Gastrocnemius medialis (tissue), 4 donors: Measurements from ENCODE around the gene UNG. TPM values are rescaled to one million over a fixed set of nuclear protein-coding genes. Genes with fewer than 3 reads are reported as not detected.

Experiments
- ATAC-seq, 2 donors: fragments of 150-250 bp; one replicate each; pipeline ENCODE4 v1.9.1; 2016
- DNase-seq, 2 donors: peaks; one replicate each; pipeline ENCODE4 v3.0.0-alpha.2; 2019
- H3K27ac ChIP-seq, 4 donors: fragments of 200-600 bp; sonication (generic); 1 replicate in 1 of 4; 2 replicates in 3 of 4; pipeline ENCODE4 v1.5.1; 2016 to 2018; ENCODE audit warnings: mild to moderate bottlenecking in 2 of 4, moderate library complexity in 1 of 4
- H3K27me3 ChIP-seq, 3 donors: fragments of 200-600 bp; sonication (generic) in 2 of 3; 1 replicate in 1 of 3; 2 replicates in 2 of 3; pipeline versions ENCODE4 v1.5.1 to v1.6.0; 2016 to 2019; ENCODE audit warnings: mild to moderate bottlenecking in 1 of 3, moderate library complexity in 1 of 3
- H3K36me3 ChIP-seq, 2 donors: fragments of 200-600 bp; sonication (generic) in 1 of 2; one replicate each; pipeline ENCODE4 v1.5.1; 2017 to 2018
- H3K4me1 ChIP-seq, 2 donors: fragments of 200-600 bp; sonication (generic) in 1 of 2; one replicate each; pipeline ENCODE4 v1.5.1; 2016 to 2017; ENCODE audit warnings: mild to moderate bottlenecking in 2 of 2
- H3K4me3 ChIP-seq, 4 donors: fragments of 200-600 bp; sonication (generic) in 3 of 4; 1 replicate in 1 of 4; 2 replicates in 3 of 4; pipeline ENCODE4 v1.5.1; 2016 to 2019; ENCODE audit warnings: mild to moderate bottlenecking in 2 of 4
- H3K9me3 ChIP-seq, 3 donors: fragments of 200-600 bp; sonication (generic) in 2 of 3; 1 replicate in 1 of 3; 2 replicates in 2 of 3; pipeline ENCODE4 v1.5.1; 2016 to 2019
- POLR2A ChIP-seq, 2 donors: fragments of 450-650 bp; IDR thresholded peaks; one replicate each; pipeline ENCODE4 v1.6.1; 2017; ENCODE audit warnings: antibody characterized with exemption in 2 of 2, mild to moderate bottlenecking in 2 of 2, moderate library complexity in 2 of 2
- in situ Hi-C, 4 donors: fragments of 200-750 bp; cut with MboI; loops; one replicate each; pipeline versions ENCODE4 v1.15.0 to v1.8.0; 2017; ENCODE audit warnings: low sequenced_read_pairs in 4 of 4
- intact Hi-C: fragments of 100-400 bp; cut with DNase I; formaldehyde crosslinking; loops from one replicate; pipeline ENCODE4 v1.15.1; 2023; ENCODE audit warnings: low total_unique reads
- total RNA-seq, 4 donors: library from RNA; depleted of rRNA; stranded (reverse); fragments of >200 nt; gene quantifications; one replicate each; pipeline versions ENCODE4 v1.1.0 to v1.2.3, GENCODE V29; 2016
- TF ChIP-seq, protein P1 (sequence below), 5 experiments: fragments of 450-650 bp in 3 of 5; fragments of 200-600 bp in 2 of 5; sonication (generic) in 2 of 5; IDR thresholded peaks in 4 of 5; conservative IDR thresholded peaks in 1 of 5; 1 replicate in 4 of 5; 2 replicates in 1 of 5; pipeline ENCODE4 v1.5.1; 2016 to 2019; ENCODE audit warnings: antibody characterized with exemption in 5 of 5, mild to moderate bottlenecking in 3 of 5, moderate library complexity in 3 of 5

UNG gene
- total RNA-seq, 4 donors from 2014 or later: 38.7 to 45.3 (median 42.3) TPM

DNA sequence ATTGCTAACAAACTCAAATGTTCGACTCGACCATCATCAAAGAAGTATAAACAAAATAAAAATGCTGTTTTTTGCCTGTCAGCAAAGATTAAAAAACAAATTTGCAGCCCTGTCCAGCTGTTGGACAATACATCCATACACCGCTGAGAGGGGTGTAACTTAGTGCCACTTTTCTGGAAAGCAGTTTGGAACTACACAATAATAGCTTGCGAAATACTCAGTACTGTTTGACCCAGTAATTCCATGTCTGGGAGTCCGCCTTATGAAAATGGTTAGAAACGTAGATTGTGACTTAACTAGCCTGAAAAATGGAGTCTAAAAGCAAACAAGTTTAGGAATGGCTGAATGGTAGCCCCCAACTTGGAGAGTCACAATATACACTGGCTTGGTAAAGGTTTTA lies 38.6 kb upstream of the UNG start:
- DNase-seq: no peak
- Histone ChIP-seq H3K9me3 (no peaks in the 10 kb centered on the region), H3K4me3 (no peak overlapping the region), H3K36me3 (peaks cover 0 to 33% of the 10 kb centered on the region in 2 donors), H3K4me1 (peaks cover 8 to 9% of the 10 kb centered on the region in 2 donors), H3K27ac (no peak overlapping the region), H3K27me3 (no peaks in the 10 kb centered on the region)
- intact Hi-C loops: no loop called here
- ATAC-seq: no peak
- in situ Hi-C loops: no loop called here
- TF ChIP-seq POLR2A (IDR thresholded peaks at IDR 0.05): no peak
- TF ChIP-seq, protein P1, sequence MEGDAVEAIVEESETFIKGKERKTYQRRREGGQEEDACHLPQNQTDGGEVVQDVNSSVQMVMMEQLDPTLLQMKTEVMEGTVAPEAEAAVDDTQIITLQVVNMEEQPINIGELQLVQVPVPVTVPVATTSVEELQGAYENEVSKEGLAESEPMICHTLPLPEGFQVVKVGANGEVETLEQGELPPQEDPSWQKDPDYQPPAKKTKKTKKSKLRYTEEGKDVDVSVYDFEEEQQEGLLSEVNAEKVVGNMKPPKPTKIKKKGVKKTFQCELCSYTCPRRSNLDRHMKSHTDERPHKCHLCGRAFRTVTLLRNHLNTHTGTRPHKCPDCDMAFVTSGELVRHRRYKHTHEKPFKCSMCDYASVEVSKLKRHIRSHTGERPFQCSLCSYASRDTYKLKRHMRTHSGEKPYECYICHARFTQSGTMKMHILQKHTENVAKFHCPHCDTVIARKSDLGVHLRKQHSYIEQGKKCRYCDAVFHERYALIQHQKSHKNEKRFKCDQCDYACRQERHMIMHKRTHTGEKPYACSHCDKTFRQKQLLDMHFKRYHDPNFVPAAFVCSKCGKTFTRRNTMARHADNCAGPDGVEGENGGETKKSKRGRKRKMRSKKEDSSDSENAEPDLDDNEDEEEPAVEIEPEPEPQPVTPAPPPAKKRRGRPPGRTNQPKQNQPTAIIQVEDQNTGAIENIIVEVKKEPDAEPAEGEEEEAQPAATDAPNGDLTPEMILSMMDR (IDR thresholded peaks at IDR 0.05 in 4 of 5, conservative IDR thresholded peaks at IDR 0.05 in 1 of 5): no peak

DNA sequence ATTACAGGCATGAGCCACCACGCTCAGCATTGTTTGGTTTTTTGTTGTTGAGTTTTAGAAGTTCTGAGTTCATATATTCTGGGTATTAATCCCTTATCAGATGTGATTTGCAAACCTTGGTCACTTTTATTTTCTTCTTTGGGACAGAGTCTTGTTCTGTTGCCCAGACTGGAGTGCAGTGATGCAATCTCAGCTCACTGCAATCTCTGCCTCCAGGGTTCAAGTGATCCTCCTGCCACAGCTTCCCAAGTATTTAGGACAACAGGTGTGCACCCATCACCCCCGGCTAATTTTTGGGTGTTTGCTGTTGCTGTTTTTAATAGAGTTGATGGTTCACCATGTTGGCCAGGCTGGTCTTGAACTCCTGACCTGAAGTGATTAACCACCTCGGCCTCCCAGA lies 33.3 kb upstream of the UNG start:
- no peaks in the 10 kb centered on the region for H3K9me3 ChIP-seq
- H3K27me3 ChIP-seq: no peaks in the 10 kb centered on the region
- ATAC-seq (no peak), DNase-seq (no peak)
- no peaks in the 10 kb centered on the region for H3K4me1 ChIP-seq
- peaks cover 0 to 37% of the 10 kb centered on the region in 2 donors for H3K36me3 ChIP-seq
- H3K4me3 ChIP-seq: no peak overlapping the region
- TF ChIP-seq POLR2A (IDR thresholded peaks at IDR 0.05): no peak
- TF ChIP-seq, protein P1 (IDR thresholded peaks at IDR 0.05 in 4 of 5, conservative IDR thresholded peaks at IDR 0.05 in 1 of 5): no peak
- H3K27ac ChIP-seq: no peak overlapping the region
- intact Hi-C loops: no loop called here
- in situ Hi-C loops: no loop called here

DNA sequence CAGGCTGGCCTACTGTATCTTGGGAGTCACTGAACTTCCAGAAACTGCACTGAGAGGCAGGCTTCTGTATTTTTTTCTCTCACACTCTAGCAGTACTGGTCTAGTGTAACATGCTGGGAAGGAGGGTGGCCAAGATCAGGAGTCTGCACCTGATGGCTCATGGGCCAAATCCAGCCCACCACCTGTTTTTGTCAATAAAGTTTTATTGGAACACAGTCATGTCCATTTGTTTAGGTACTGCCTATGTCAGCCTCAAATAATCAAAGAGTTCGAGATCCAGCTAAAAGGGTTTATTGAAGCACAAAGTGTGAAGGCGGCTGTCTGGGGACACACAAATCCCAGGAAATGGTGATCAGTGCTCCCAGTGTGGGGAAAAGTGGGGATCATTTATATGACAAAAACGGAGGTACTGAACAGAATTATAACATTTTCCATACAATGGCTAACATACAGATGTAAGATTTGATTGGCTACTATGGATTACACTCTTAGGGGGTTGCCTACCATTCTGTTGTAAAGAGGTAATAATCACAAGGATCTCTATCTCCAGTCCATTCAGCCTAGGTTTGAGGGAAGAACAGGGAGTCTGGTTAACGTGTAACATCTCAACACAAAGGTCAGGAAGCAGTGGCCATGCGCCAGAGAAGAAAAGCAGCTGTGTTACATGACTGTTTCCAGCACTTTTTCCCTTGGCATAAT lies 32.1 kb upstream of the UNG start:
- H3K27ac ChIP-seq: no peak overlapping the region
- intact Hi-C loops: no loop called here
- DNase-seq (no peak), ATAC-seq (no peak)
- TF ChIP-seq POLR2A (IDR thresholded peaks at IDR 0.05): no peak
- TF ChIP-seq, protein P1 (IDR thresholded peaks at IDR 0.05 in 4 of 5, conservative IDR thresholded peaks at IDR 0.05 in 1 of 5): no peak
- H3K4me1 ChIP-seq: no peaks in the 10 kb centered on the region
- in situ Hi-C loops: no loop called here
- no peak overlapping the region for H3K4me3 ChIP-seq
- peaks cover 0 to 35% of the 10 kb centered on the region in 2 donors for H3K36me3 ChIP-seq
- H3K9me3 ChIP-seq: no peaks in the 10 kb centered on the region
- no peaks in the 10 kb centered on the region for H3K27me3 ChIP-seq

DNA sequence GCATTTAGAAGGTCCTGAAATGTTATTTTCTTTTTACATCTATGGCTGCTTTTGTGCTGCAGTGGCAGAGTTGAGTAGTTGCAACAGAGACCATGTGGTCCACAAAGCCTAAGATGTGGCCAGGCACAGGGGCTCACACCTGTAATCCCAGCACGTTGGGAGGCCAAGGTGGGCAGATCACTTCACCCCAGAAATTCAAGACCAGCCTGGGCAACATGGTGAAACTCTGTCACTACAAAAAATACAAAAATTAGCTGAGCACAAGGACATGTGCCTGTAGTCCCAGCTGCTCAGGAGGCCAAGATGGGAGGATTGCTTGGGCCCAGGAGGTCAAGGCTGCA lies 31.6 kb upstream of the UNG start:
- intact Hi-C loops: no loop called here
- Histone ChIP-seq H3K36me3 (peaks cover 0 to 39% of the 10 kb centered on the region in 2 donors), H3K4me1 (no peaks in the 10 kb centered on the region), H3K27me3 (no peaks in the 10 kb centered on the region), H3K27ac (no peak overlapping the region), H3K9me3 (no peaks in the 10 kb centered on the region), H3K4me3 (no peak overlapping the region)
- ATAC-seq: no peak
- in situ Hi-C loops: no loop called here
- no peak for TF ChIP-seq POLR2A (IDR thresholded peaks at IDR 0.05)
- TF ChIP-seq, protein P1 (IDR thresholded peaks at IDR 0.05 in 4 of 5, conservative IDR thresholded peaks at IDR 0.05 in 1 of 5): no peak
- no peak for DNase-seq
